HG02571 (cell line): ENCODE data around the gene GALNT16.
"Not testable (repeated sequence)": the region's sequence is repeated elsewhere in the genome, so short reads cannot be mapped to it uniquely, and the experiment has no call there.

ENCODE experiments used
- ATAC-seq: cut with Tn5 transposase; IDR thresholded peaks from one replicate; pipeline ENCODE4 v1.9.1; 2021; ENCODE audit warnings: mild to moderate bottlenecking, moderate library complexity; ENCODE audit not compliant: unreplicated experiment

Gene GALNT16

GRCh38 chr14:69284170-69284569 is 24.2 kb downstream of the GALNT16 start:
- no peak for ATAC-seq

GRCh38 chr14:69285661-69286255 is 25.8 kb downstream of the GALNT16 start:
- no peak for ATAC-seq

DNA sequence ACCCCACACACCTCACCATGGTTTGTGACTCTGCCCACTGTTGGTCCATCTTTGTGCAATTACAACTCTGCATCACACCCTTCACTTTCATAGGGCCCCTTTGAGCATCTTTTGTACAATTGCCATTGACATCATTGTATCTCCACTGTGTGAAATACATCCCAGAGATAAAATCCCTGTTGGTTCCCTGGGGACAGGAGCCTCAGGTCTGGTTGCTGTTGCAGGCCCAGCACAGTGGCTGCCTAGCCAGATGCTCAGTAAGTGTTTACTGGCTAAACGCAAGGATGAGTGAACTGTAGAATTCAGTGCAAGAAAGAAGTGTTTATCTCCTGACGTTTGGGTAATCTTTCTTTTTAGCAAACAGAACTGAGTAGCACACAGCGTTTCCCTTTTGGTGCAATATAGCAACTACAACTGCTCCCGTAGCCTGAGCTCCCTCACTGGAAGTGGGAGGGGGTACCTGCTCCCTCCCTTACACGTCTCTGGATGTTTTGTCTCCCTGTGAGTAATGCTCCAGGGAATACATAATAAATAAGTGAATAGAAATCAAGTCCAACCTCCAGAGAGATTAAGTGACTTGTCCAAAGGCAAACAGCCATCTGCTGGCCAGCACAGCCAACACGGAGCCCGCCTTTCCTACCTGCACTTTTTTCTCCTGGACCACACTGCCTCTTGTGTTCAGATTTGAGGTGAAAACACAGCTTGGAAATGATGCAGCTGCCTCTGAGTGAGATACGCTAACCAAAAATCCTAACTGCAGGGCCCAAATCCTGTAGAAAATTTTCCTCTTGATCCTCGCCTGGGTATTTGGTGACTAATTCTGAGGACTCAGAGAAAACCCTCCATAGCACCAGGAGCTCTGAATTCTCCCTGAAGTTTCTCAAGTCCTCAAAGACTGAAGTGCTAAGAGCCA is 27.4 kb downstream of the GALNT16 start:
- no peak for ATAC-seq

DNA sequence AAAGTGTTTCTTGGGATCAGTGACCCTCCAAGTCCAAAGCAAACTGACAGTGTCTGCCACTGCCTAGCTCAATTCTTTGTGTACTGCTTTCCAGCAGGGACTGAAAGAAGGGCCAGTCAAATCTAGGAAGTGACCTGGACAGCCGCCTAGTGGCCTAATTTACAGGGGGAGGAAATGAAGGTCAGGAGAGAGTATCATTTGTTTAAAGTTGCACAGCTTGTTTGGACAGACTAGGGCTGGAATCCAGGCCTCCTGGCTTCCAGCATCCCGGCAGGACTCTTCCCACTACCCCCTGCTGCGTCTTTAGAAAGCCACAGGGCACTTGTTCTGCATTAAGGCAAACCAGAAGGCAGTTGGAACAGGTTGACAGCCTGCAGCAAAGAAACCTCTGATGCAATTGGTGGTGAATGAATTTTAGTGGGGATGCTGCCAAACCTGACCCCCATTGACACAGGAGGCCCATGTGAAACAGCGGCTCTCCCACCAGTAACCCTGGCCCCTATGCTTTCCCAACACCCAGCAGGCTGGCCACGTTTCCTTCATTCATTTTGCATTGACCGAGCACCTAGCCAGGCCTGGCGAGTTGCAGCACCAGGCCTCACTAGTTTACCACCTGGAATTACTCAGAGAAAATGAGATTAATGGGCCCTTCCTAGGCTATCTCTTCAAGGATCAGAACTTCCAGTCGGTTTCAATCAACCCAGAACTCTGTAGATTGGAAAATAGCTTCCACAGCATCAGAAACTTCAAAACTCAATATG is 28.2 kb downstream of the GALNT16 start:
- no peak for ATAC-seq

DNA sequence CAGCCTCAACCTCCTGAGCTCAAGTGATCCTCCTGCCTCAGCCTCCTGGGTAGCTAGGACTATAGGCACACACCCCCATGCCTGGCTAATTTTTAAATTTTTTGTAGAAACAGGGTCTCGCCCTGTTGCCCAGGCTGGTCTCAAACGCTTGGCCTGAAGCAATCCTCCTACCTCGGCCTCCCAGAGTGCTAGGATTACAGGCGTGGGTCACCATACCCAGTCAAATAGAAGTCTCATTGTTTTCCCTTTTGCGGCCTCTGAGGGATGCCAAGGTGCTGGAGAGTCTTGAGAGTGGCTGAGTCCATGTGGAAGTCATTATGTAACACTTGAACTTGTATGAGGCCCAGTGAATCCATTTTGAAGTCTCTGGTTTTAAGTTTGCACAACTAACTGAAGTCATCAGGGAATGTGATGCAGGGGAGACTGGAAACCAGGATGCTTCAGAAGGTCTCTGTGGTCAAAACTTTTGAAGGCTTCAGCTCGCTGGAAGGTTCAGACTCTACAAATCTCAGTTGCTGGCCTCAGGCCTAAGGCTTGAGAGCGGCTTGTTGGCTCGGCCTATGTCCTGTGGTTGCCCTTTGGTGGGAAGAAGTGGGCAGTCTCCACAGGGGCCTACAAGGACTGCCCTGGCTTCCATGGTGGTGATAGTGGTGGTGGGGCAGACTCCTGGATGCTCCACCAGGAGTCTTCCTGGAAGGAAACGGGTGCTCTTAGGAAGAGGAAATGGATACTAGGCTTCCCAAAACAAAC is 29.2 kb downstream of the GALNT16 start:
- ATAC-seq, result no peak

GRCh38 chr14:69289811-69290520 is 30.0 kb downstream of the GALNT16 start:
- ATAC-seq, result no peak

- ATAC-seq, result not testable (repeated sequence)
Measured at GRCh38 chr14:69290881-69291280, 30.9 kb downstream of the GALNT16 start.

DNA sequence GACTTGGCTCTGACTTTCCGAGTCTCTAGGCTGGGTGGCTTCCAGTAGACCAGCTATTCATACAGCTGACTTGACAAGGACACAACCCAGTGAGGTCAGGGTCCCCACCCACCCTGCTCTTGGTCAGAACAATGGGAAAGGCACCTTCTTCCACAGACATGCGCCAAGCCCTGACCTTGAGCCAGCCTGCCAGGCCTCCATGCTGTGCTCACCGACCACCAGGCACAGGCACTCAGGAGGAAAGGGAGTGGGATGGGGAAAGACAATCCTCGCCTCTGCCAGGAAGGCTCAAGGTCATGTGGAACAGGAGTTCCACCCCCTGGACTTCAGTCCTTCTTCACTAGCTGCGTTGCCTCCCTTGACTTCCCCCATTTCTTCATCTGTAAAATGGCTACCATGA is 31.4 kb downstream of the GALNT16 start:
- no peak for ATAC-seq

DNA sequence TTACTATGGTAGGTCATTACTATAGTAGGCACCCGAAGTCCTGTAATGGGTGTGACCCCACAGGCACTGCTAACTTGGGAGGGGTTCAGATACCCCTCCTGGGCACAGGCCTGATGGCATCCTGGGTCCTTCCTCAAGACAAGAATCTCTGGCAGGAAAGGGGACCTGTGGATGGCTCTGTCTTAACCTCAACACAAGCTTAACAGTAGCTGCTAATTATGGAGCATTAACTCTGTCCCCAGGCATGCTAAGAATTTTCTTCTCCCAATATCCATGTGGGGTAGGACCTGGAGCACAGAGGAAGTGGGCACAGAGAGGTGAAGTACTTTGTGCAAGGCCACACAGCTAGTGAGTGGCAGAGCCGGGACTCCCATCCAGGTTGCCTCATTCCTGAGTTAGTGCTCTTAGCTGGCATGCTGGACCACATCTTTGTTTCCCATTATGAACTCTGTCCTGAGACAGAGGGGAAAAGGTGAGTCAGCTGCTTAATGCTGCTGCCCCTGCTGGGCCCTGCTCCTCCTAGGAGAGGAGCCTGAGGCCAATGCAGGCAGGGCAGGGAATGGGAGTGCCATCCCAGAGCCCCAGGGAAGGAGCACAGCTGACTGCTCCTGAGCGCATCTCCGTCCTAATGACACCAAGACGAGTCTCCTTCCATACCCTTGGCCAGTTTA is 32.1 kb downstream of the GALNT16 start:
- ATAC-seq, result no peak

GRCh38 chr14:69298131-69299071 is 38.4 kb downstream of the GALNT16 start:
- no peak for ATAC-seq

DNA sequence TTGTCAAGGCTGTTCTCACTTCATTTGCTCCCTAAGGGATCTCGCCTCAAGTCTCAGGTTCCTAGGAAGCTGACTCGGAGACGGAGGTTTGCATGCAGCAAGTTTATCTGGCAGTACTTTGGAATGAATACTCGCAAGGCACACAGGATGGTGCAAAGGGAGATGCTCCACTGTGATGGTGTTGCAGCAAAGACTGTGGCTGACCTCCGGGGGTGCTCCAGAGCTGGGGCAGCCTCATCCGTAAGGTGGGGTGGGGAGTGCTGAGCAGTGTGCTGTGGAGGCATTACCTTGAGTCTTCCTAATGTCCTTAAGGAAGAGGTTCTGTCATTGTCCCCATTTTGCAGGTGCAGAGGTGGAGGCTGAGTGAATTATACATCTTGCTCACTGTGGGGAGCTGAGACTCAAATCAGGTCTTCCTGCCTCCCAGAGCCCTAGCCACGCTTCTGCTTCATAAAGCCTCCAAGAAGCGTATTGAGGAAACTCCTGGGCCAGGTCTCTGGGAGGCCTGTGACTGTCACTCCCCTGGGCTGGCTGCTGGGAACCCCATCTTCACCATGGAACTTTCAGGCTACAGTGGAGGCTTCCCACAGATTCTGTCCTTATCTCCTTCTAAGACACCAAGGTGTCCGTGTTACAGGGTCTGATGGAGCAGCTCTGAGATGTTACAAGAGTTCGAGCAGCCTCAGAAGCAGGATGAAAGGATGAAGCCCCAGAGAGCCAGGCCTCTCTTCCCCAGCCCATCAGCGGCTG is 39.5 kb downstream of the GALNT16 start:
- no peak for ATAC-seq

DNA sequence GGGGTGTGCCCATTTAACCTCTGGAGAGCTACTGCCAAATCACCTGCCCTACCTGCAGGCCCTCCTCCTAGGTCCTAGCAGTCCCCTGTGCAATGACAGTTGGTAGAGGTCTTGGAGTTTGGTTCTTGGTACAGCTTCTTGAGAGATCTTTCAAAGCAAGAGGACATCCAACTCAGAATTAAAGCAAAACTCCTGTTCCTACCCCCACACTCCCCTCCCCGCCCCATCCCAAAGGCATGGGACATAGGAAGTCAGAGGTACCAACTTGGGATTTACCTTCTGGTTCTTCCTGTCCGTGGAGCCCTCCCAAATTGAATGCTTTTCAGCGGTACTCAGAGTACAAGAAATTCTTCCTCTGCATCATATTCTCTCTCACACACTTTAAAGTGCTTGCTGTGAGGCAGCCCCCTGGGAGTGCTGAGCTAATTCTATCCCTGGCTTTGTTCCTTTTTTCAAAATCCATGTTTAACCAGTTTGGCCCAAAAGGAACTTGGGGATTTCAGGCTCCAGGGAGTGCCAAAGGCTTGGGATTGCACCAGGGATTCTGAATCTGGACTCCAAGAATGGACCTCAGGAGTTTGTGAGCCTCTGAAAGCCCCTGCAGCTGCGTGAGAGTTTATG is 40.8 kb downstream of the GALNT16 start:
- no peak for ATAC-seq

GRCh38 chr14:69303086-69303485 is 43.1 kb downstream of the GALNT16 start:
- no peak for ATAC-seq

DNA sequence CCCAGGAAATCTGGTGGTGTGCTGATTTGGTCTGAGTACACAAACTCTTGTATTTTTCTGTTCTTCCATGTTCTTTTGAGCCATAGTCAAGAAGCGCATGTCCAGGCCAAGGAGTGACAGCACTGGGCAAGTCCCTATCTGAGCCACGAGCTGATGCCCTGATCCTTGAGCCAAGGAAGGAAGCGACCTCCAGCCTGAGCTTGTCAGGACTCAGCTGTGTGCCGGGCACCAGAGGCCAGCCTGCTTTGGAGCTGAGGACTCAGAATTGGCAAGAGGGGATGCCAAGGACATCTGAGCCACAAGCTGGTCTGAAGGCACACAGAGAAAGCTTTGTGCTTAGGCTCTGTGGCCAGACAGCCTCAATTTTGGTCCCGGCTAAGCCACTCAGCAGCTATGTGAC is 52.6 kb downstream of the GALNT16 start:
- no peak for ATAC-seq

- no peak for ATAC-seq
Measured at GRCh38 chr14:69313176-69313575, 53.2 kb downstream of the GALNT16 start.

DNA sequence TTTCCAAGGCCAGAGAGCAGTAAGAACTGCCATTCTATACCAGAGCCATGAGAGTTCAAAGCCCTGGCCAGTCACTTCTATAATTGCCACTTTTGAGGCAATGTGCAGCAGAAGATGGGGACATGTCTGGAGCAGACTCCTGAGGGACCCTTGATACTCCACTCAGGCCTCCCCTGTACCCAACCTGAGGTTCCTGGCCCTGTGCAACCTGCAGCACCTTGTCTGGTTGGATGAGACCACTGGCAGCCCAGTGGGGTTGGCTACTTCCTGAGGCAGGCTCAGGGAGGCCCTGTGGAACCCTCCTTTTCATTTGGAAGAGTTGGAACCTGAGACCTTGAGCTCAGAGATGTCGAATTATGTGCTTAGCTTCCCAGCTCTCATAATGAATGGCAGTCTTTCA is 54.4 kb downstream of the GALNT16 start:
- ATAC-seq, result no peak

DNA sequence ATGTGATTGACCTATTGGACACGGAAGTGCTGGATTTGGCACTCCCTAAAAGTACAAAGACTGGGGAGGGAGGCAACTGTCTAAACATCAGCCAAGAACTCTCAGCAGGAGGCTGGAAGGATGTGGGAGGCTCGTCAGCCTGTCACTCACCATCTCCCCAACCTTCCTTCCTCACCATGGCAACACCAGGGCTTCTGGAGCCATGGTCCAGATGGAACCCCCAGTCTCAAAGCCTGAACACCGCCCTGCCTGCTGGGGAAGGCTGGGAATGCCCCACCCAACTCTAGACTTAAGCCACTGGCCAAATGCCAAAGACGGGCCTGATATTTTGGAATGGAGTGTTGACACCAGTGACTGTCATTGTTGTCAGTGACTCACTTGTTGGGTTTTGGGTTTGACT is 55.3 kb downstream of the GALNT16 start:
- no peak for ATAC-seq
